ENCODE data around the gene LPAR1. TPM values are rescaled to one million over a fixed set of nuclear protein-coding genes. Genes with fewer than 3 reads are reported as not detected.

LPAR1 gene
- total and polyA plus RNA-seq, 4 experiments from 2014 or later, result 0.12 TPM; not detected in 3

GRCh38 chr9:110980261-110980660 lies 58.0 kb downstream of the LPAR1 start:
- H3K9me3 Mint-ChIP-seq, result peaks cover 0 to 10% (median 4%) of the 10 kb centered on the region in 8 donors
- no peak overlapping the region for H3K4me3 ChIP-seq (ENCODE audit: low read length in 2 of 2)
- H3K27ac ChIP-seq (ENCODE audit: low read depth, low read length), result no peak overlapping the region
- no peaks in the 10 kb centered on the region for H3K4me1 Mint-ChIP-seq
- ChIA-PET POLR2A (ENCODE audit: partially characterized antibody) (no interaction called here), CTCF (ENCODE audit: partially characterized antibody) (no interaction called here)
- H3K36me3 Mint-ChIP-seq, result no peaks in the 10 kb centered on the region
- DNase-seq, result no peak
- H3K27me3 ChIP-seq (ENCODE audit: insufficient read depth, low read length), result no peaks in the 10 kb centered on the region
- H3K4me1 ChIP-seq (ENCODE audit: insufficient read depth, low read length), result no peaks in the 10 kb centered on the region
- H3K36me3 ChIP-seq (ENCODE audit: insufficient read depth, low read length), result no peaks in the 10 kb centered on the region
- no peaks in the 10 kb centered on the region for H3K27me3 Mint-ChIP-seq
- no peaks in the 10 kb centered on the region for H3K9me3 ChIP-seq (ENCODE audit: control insufficient read depth in 1 of 2, low read length in 2 of 2)
- no peak overlapping the region for H3K27ac Mint-ChIP-seq
- H3K4me3 Mint-ChIP-seq, result no peak overlapping the region
- intact Hi-C loops (cut with micrococcal nuclease), result no loop called here

DNA sequence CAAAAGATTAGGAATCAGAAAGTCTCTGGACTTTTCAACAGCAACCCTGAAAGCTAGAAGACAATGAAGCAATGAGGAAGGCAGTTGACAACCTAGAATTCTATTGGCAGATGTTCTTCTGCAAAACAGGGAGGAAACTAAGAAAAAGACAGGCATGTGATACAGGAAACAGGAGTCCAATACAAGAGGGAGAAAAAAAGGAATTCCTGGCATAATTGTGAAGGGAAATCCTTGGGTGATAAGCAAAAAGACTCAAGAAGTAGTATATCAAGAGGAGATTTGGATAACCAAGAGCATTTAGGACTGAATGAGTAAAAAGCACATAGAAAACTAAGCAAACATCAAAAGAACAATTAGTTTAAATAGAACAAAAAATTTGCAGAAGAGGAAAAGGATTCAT lies 58.6 kb downstream of the LPAR1 start:
- ChIA-PET CTCF (ENCODE audit: partially characterized antibody) (no interaction called here), POLR2A (ENCODE audit: partially characterized antibody) (no interaction called here)
- Histone ChIP-seq H3K9me3 (ENCODE audit: control insufficient read depth in 1 of 2, low read length in 2 of 2) (no peaks in the 10 kb centered on the region), H3K27ac (ENCODE audit: low read depth, low read length) (no peak overlapping the region), H3K27me3 (ENCODE audit: insufficient read depth, low read length) (no peaks in the 10 kb centered on the region), H3K4me3 (ENCODE audit: low read length in 2 of 2) (no peak overlapping the region), H3K4me1 (ENCODE audit: insufficient read depth, low read length) (no peaks in the 10 kb centered on the region), H3K36me3 (ENCODE audit: insufficient read depth, low read length) (no peaks in the 10 kb centered on the region)
- Mint-ChIP-seq H3K27me3 (no peaks in the 10 kb centered on the region), H3K27ac (no peak overlapping the region), H3K36me3 (no peaks in the 10 kb centered on the region), H3K9me3 (peaks cover 0 to 12% (median 4%) of the 10 kb centered on the region in 8 donors), H3K4me3 (no peak overlapping the region), H3K4me1 (no peaks in the 10 kb centered on the region)
- no peak for DNase-seq
- intact Hi-C loops (cut with micrococcal nuclease), result no loop called here

- H3K27me3 Mint-ChIP-seq, result no peaks in the 10 kb centered on the region
- CTCF ChIA-PET (ENCODE audit: partially characterized antibody), result no interaction called here
- POLR2A ChIA-PET (ENCODE audit: partially characterized antibody), result no interaction called here
- Histone ChIP-seq H3K36me3 (ENCODE audit: insufficient read depth, low read length) (no peaks in the 10 kb centered on the region), H3K27me3 (ENCODE audit: insufficient read depth, low read length) (no peaks in the 10 kb centered on the region), H3K27ac (ENCODE audit: low read depth, low read length) (no peak overlapping the region), H3K9me3 (ENCODE audit: control insufficient read depth in 1 of 2, low read length in 2 of 2) (no peaks in the 10 kb centered on the region), H3K4me3 (ENCODE audit: low read length in 2 of 2) (no peak overlapping the region), H3K4me1 (ENCODE audit: insufficient read depth, low read length) (no peaks in the 10 kb centered on the region)
- peaks cover 0 to 13% (median 4%) of the 10 kb centered on the region in 8 donors for H3K9me3 Mint-ChIP-seq
- H3K36me3 Mint-ChIP-seq, result no peaks in the 10 kb centered on the region
- no peak overlapping the region for H3K27ac Mint-ChIP-seq
- intact Hi-C loops (cut with micrococcal nuclease), result no loop called here
- no peaks in the 10 kb centered on the region for H3K4me1 Mint-ChIP-seq
- no peak overlapping the region for H3K4me3 Mint-ChIP-seq
- no peak for DNase-seq
Observed at GRCh38 chr9:110978516-110978915, 59.8 kb downstream of the LPAR1 start.

GRCh38 chr9:110977259-110977709 lies 61.0 kb downstream of the LPAR1 start:
- DNase-seq, result no peak
- Mint-ChIP-seq H3K4me1 (no peaks in the 10 kb centered on the region), H3K27ac (no peak overlapping the region), H3K9me3 (peaks cover 0 to 13% (median 4%) of the 10 kb centered on the region in 8 donors), H3K36me3 (no peaks in the 10 kb centered on the region), H3K4me3 (no peak overlapping the region), H3K27me3 (no peaks in the 10 kb centered on the region)
- Histone ChIP-seq H3K9me3 (ENCODE audit: control insufficient read depth in 1 of 2, low read length in 2 of 2) (no peaks in the 10 kb centered on the region), H3K27ac (ENCODE audit: low read depth, low read length) (no peak overlapping the region), H3K4me1 (ENCODE audit: insufficient read depth, low read length) (no peaks in the 10 kb centered on the region), H3K36me3 (ENCODE audit: insufficient read depth, low read length) (no peaks in the 10 kb centered on the region), H3K4me3 (ENCODE audit: low read length in 2 of 2) (no peak overlapping the region), H3K27me3 (ENCODE audit: insufficient read depth, low read length) (no peaks in the 10 kb centered on the region)
- ChIA-PET CTCF (ENCODE audit: partially characterized antibody) (no interaction called here), POLR2A (ENCODE audit: partially characterized antibody) (no interaction called here)
- intact Hi-C loops (cut with micrococcal nuclease), result no loop called here

DNA sequence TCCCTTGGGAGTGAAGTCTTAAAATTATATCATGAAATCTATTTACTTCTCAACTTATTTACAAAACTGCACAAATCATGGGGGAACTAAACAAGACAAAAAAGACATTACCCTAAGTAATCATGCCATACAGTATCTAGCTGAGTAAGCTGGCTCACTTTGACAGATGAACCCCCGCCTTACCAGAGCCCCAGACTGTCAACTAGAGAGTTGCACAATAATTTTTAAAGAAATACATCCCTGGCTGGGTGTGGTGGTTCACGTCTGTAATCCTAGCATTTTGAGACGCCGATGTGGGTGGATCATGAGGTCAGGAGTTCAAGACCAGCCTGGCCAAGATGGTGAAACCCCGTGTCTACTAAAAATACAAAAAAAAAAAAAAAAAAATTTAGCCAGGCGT lies 62.3 kb downstream of the LPAR1 start:
- Mint-ChIP-seq H3K36me3 (no peaks in the 10 kb centered on the region), H3K27ac (no peak overlapping the region), H3K9me3 (peaks cover 0 to 13% (median 3%) of the 10 kb centered on the region in 8 donors), H3K27me3 (no peaks in the 10 kb centered on the region), H3K4me3 (no peak overlapping the region), H3K4me1 (no peaks in the 10 kb centered on the region)
- Histone ChIP-seq H3K36me3 (ENCODE audit: insufficient read depth, low read length) (no peaks in the 10 kb centered on the region), H3K4me1 (ENCODE audit: insufficient read depth, low read length) (no peaks in the 10 kb centered on the region), H3K4me3 (ENCODE audit: low read length in 2 of 2) (no peak overlapping the region), H3K27ac (ENCODE audit: low read depth, low read length) (no peak overlapping the region), H3K9me3 (ENCODE audit: control insufficient read depth in 1 of 2, low read length in 2 of 2) (no peaks in the 10 kb centered on the region), H3K27me3 (ENCODE audit: insufficient read depth, low read length) (no peaks in the 10 kb centered on the region)
- CTCF ChIA-PET (ENCODE audit: partially characterized antibody), result no interaction called here
- intact Hi-C loops (cut with micrococcal nuclease), result no loop called here
- POLR2A ChIA-PET (ENCODE audit: partially characterized antibody), result no interaction called here
- DNase-seq, result no peak

DNA sequence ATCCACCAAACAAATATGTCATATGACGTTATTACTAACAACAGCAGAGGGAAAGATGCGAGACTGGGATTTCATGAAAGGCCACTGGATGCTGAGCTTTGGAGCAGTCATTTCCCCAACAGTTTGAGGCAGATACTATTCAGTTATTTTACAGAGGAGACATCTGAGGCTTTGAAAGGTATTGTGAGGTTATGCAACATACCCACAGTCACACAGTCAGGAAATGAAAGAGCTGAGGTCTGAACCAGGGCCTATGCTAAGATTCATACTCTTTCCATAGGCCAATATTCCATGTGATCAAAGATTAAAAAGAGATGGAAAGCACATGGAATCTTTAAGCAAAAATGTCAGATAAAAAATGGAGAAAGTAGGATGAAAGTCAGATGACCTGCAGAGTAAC lies 63.0 kb downstream of the LPAR1 start:
- Histone ChIP-seq H3K4me1 (ENCODE audit: insufficient read depth, low read length) (no peaks in the 10 kb centered on the region), H3K27me3 (ENCODE audit: insufficient read depth, low read length) (no peaks in the 10 kb centered on the region), H3K27ac (ENCODE audit: low read depth, low read length) (no peak overlapping the region), H3K9me3 (ENCODE audit: control insufficient read depth in 1 of 2, low read length in 2 of 2) (no peaks in the 10 kb centered on the region), H3K4me3 (ENCODE audit: low read length in 2 of 2) (no peak overlapping the region), H3K36me3 (ENCODE audit: insufficient read depth, low read length) (no peaks in the 10 kb centered on the region)
- H3K36me3 Mint-ChIP-seq, result no peaks in the 10 kb centered on the region
- intact Hi-C loops (cut with micrococcal nuclease), result no loop called here
- no peaks in the 10 kb centered on the region for H3K4me1 Mint-ChIP-seq
- POLR2A ChIA-PET (ENCODE audit: partially characterized antibody), result no interaction called here
- no peaks in the 10 kb centered on the region for H3K27me3 Mint-ChIP-seq
- CTCF ChIA-PET (ENCODE audit: partially characterized antibody), result no interaction called here
- no peak overlapping the region for H3K4me3 Mint-ChIP-seq
- peaks cover 0 to 13% (median 3%) of the 10 kb centered on the region in 8 donors for H3K9me3 Mint-ChIP-seq
- H3K27ac Mint-ChIP-seq, result no peak overlapping the region
- no peak for DNase-seq

- Mint-ChIP-seq H3K4me1 (no peaks in the 10 kb centered on the region), H3K4me3 (no peak overlapping the region), H3K36me3 (no peaks in the 10 kb centered on the region), H3K9me3 (peaks cover 0 to 8% (median 4%) of the 10 kb centered on the region in 8 donors), H3K27ac (no peak overlapping the region), H3K27me3 (no peaks in the 10 kb centered on the region)
- POLR2A ChIA-PET (ENCODE audit: partially characterized antibody), result no interaction called here
- no peaks in the 10 kb centered on the region for H3K9me3 ChIP-seq (ENCODE audit: control insufficient read depth in 1 of 2, low read length in 2 of 2)
- H3K27me3 ChIP-seq (ENCODE audit: insufficient read depth, low read length), result no peaks in the 10 kb centered on the region
- intact Hi-C loops (cut with micrococcal nuclease), result no loop called here
- H3K4me3 ChIP-seq (ENCODE audit: low read length in 2 of 2), result no peak overlapping the region
- no peak for DNase-seq
- CTCF ChIA-PET (ENCODE audit: partially characterized antibody), result no interaction called here
- H3K36me3 ChIP-seq (ENCODE audit: insufficient read depth, low read length), result no peaks in the 10 kb centered on the region
- no peaks in the 10 kb centered on the region for H3K4me1 ChIP-seq (ENCODE audit: insufficient read depth, low read length)
- H3K27ac ChIP-seq (ENCODE audit: low read depth, low read length), result no peak overlapping the region
Observed at GRCh38 chr9:110971705-110972104, 66.6 kb downstream of the LPAR1 start.

GRCh38 chr9:110971234-110971633 lies 67.0 kb downstream of the LPAR1 start:
- Histone ChIP-seq H3K36me3 (ENCODE audit: insufficient read depth, low read length) (no peaks in the 10 kb centered on the region), H3K4me1 (ENCODE audit: insufficient read depth, low read length) (no peaks in the 10 kb centered on the region), H3K27ac (ENCODE audit: low read depth, low read length) (no peak overlapping the region), H3K4me3 (ENCODE audit: low read length in 2 of 2) (no peak overlapping the region), H3K27me3 (ENCODE audit: insufficient read depth, low read length) (no peaks in the 10 kb centered on the region), H3K9me3 (ENCODE audit: control insufficient read depth in 1 of 2, low read length in 2 of 2) (no peaks in the 10 kb centered on the region)
- no peak for DNase-seq
- peaks cover 0 to 6% (median under 1%) of the 10 kb centered on the region in 8 donors for H3K9me3 Mint-ChIP-seq
- ChIA-PET POLR2A (ENCODE audit: partially characterized antibody) (no interaction called here), CTCF (ENCODE audit: partially characterized antibody) (no interaction called here)
- H3K4me1 Mint-ChIP-seq, result no peaks in the 10 kb centered on the region
- H3K27me3 Mint-ChIP-seq, result no peaks in the 10 kb centered on the region
- intact Hi-C loops (cut with micrococcal nuclease), result no loop called here
- no peaks in the 10 kb centered on the region for H3K36me3 Mint-ChIP-seq
- H3K27ac Mint-ChIP-seq, result no peak overlapping the region
- H3K4me3 Mint-ChIP-seq, result no peak overlapping the region

All from CD4-positive, alpha-beta memory T cell (primary cell).